Transverse colon (tissue), 3 donors: ENCODE measurements around the gene FAT4.

Source experiments
- EP300 ChIP-seq: sonication (generic); formaldehyde crosslinking; IDR thresholded peaks from one replicate; pipeline ENCODE4 v1.6.1; 2017; ENCODE audit warnings: antibody characterized with exemption, low read depth
- TF ChIP-seq, protein P1 (sequence below), 5 experiments: fragments of 200-600 bp in 3 of 5; fragments of 450-650 bp in 2 of 5; sonication (generic) in 3 of 5; IDR thresholded peaks; 1 replicate in 2 of 5; 2 replicates in 3 of 5; pipeline ENCODE4 v1.5.1; 2016 to 2017; ENCODE audit warnings: antibody characterized with exemption in 5 of 5, inconsistent platforms in 3 of 5, mild to moderate bottlenecking in 2 of 5, moderate library complexity in 1 of 5

DNA sequence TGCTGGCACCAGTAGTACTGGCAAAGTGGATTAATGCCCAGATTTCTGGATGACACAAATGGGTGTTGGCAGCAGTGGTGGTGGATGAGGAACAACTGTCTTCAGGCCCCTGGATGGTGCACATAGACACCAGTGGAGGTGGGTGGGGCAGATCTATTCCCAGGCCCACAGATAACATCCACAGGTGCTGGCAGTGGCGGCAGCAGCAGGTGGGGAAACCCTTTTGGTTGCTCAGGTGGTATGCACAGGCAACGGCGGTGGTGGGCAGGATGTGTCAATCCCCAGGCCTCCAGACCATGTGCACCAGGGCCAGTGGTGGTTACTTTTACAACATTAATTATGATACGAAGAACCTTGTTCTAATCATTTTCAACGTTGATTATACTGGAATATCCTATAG, 48.9 kb upstream of the FAT4 start:
- TF ChIP-seq, protein P1, sequence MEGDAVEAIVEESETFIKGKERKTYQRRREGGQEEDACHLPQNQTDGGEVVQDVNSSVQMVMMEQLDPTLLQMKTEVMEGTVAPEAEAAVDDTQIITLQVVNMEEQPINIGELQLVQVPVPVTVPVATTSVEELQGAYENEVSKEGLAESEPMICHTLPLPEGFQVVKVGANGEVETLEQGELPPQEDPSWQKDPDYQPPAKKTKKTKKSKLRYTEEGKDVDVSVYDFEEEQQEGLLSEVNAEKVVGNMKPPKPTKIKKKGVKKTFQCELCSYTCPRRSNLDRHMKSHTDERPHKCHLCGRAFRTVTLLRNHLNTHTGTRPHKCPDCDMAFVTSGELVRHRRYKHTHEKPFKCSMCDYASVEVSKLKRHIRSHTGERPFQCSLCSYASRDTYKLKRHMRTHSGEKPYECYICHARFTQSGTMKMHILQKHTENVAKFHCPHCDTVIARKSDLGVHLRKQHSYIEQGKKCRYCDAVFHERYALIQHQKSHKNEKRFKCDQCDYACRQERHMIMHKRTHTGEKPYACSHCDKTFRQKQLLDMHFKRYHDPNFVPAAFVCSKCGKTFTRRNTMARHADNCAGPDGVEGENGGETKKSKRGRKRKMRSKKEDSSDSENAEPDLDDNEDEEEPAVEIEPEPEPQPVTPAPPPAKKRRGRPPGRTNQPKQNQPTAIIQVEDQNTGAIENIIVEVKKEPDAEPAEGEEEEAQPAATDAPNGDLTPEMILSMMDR (IDR thresholded peaks at IDR 0.05): no peak
- TF ChIP-seq EP300: no peak
